22Rv1 (cell line): ENCODE results near the gene PRUNE2.

Experiments
- H3K27ac ChIP-seq: fragments of 450-650 bp; 2 replicates; pipeline ENCODE4 v1.5.1; 2017
- CTCF ChIP-seq: fragments of 450-650 bp; IDR thresholded peaks from 2 replicates; pipeline ENCODE4 v1.5.1; 2017; ENCODE audit warnings: mild to moderate bottlenecking
- ZFX ChIP-seq: fragments of 450-650 bp; IDR thresholded peaks from 2 replicates; pipeline ENCODE4 v1.6.1; 2017; ENCODE audit warnings: antibody characterized with exemption, borderline replicate concordance

The PRUNE2 gene

DNA sequence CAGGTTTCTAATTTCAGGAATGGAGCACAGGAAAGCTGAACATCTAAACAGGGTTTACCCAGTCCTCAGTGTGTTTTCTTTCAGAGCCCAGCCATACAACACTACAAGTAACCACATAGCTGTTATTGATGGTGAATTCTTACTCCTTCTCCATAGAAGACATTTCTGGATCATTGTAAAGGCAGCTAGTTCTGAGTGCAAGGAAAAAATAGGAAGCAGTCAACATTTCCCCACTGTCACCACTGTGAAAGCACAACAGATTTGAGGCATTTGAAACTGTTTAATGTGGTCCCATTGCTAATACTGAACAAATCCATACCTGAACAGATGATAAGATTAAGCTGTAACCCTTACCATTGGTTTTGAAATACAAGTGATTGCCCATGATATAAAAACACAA is 286.7 kb downstream of the PRUNE2 start:
- H3K27ac ChIP-seq: no peak overlapping the region
- no peak for TF ChIP-seq CTCF
- no peak for TF ChIP-seq ZFX

DNA sequence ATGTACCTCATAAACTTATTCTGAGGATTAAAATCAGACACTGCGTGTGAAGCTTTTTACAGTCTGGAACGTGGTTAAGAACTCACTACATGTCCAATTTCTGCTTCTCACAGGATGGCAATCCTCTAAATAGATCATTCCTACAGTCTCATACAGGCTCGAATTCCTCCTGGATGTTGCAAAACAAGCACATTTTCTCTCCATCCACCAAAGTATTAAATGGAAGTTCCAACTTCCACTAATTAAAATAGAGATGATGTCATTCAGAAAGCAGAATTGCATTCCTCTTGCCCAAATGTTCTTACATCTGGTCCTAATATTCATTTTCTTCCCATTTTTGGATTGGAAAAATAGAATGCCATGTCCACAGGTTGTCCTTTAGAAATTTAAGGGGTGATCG is 287.2 kb downstream of the PRUNE2 start:
- TF ChIP-seq ZFX: no peak
- TF ChIP-seq CTCF: no peak
- no peak overlapping the region for H3K27ac ChIP-seq

DNA sequence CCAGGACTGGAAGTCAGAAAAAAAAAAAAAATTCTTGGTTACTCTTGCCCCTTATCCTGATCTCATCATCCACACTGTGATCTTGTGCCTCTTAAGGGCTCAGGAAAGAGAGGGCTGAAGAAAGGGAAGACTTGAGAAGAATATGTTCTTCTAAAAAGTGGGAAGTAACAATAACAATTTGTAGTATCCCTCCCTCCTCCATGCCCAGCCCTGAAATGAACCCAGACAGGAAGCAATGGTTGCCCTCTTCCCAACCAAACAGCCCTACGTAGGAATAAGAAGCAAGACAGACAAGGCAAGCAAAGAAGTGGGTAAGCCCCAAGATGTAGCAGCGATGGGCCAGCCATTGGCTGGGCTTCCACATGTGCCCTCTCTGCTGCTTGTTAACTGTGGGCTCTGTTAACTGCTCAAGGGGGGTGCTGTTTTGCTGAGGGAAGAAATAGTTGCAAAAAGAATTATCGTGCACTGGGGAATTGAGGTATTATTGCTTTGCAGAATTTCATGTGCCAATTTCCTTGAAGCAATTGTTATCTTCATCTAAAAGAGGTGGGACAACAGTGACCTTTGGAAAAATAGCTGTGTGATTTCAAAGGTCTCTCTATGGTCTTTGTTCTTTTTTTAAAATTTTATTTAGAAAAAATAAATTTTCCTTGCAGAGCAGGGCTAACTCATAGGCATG is 288.3 kb downstream of the PRUNE2 start:
- no peak overlapping the region for H3K27ac ChIP-seq
- TF ChIP-seq CTCF: no peak

GRCh38 chr9:76616780-76617179 is 289.1 kb downstream of the PRUNE2 start:
- TF ChIP-seq CTCF (no peak), ZFX (no peak)
- no peak overlapping the region for H3K27ac ChIP-seq

GRCh38 chr9:76615177-76615603 is 290.7 kb downstream of the PRUNE2 start:
- H3K27ac ChIP-seq: no peak overlapping the region
- TF ChIP-seq CTCF: no peak
- TF ChIP-seq ZFX: no peak

DNA sequence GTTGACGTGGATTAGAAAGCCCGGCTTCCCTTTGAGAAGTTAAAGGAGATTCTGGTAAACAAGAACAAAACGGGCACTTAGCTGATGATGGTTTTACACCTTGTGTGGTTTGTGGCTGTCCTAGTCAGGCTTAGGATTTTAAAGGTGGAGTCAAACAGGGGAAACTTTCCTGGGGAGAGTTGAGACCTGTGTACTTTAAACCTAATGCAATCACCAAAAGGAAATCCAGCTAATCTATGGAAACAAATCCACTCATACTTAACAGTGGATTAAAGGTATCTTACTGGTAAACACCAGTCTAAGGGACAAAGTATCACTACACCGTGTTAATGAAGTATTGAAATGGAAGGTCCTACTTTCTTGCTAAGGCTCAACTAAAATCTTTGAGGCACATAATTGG is 291.9 kb downstream of the PRUNE2 start:
- no peak for TF ChIP-seq ZFX
- TF ChIP-seq CTCF: no peak
- no peak overlapping the region for H3K27ac ChIP-seq

DNA sequence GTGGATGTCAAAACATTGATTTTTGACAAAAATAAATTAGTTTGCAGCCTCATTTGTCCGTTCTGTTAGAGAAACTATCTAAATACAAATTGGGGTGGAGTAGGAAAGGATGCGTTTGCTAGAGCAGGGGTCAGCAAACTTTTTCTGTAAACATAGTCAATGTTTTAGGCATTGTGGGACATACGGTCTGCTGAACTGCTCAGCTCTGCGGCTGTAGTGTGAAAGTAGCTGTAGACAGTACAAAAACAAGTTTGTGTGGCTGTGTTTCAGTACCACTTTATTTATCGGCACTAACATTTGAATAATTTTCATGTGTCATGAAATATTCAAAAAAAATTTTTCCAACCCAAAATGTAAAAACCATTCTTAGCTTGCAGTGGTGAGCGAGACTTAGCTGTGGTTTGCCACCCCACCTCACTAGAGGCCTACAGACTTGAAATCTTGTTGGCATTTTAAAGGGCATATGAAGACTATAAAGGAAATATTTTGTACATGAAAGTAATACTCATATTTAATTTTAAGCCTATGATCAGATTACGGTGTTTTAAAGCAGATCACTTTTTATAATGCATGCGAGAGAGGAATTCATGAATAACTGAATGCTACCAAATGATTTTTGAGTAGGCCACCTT is 292.6 kb downstream of the PRUNE2 start:
- H3K27ac ChIP-seq: no peak overlapping the region
- no peak for TF ChIP-seq ZFX
- no peak for TF ChIP-seq CTCF
